Measurements from ENCODE around the gene KCNH6.

DNA sequence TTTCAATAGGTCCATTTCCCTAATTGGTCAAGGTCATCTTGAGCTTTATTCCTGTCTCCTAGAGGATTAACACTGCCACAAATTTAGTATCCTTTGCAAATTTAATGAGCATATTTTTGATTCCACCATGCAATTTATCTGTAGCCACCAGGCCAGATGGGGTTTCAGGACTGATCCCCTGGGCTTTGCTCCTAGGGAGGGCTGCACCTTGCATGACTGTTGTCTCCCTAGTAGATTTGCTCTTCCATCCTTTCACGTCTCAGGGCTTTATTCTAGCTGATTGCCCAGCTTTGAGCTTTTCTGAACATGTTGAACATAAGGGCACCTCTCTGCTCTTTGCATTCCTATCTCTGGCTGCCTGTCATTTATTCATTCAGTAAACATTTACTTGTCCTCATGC, 7.7 kb upstream of the KCNH6 start:
- TF ChIP-seq, protein P1, sequence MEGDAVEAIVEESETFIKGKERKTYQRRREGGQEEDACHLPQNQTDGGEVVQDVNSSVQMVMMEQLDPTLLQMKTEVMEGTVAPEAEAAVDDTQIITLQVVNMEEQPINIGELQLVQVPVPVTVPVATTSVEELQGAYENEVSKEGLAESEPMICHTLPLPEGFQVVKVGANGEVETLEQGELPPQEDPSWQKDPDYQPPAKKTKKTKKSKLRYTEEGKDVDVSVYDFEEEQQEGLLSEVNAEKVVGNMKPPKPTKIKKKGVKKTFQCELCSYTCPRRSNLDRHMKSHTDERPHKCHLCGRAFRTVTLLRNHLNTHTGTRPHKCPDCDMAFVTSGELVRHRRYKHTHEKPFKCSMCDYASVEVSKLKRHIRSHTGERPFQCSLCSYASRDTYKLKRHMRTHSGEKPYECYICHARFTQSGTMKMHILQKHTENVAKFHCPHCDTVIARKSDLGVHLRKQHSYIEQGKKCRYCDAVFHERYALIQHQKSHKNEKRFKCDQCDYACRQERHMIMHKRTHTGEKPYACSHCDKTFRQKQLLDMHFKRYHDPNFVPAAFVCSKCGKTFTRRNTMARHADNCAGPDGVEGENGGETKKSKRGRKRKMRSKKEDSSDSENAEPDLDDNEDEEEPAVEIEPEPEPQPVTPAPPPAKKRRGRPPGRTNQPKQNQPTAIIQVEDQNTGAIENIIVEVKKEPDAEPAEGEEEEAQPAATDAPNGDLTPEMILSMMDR (IDR thresholded peaks at IDR 0.05; ENCODE audit: low read depth, low read length, missing input control) = no peak
- TF ChIP-seq GABPA (IDR thresholded peaks at IDR 0.05 in 1 of 2, conservative IDR thresholded peaks at IDR 0.05 in 1 of 2) = no peak
- TF ChIP-seq NR2F2 (IDR thresholded peaks at IDR 0.05) = no peak
